Measurements from ENCODE around the gene SMIM9. TPM values are rescaled to one million over a fixed set of nuclear protein-coding genes. Genes with fewer than 3 reads are reported as not detected.
"Not testable (repeated sequence)": the region's sequence is repeated elsewhere in the genome, so short reads cannot be mapped to it uniquely, and the experiment has no call there.

SMIM9 gene
- total RNA-seq, 1 donor from 2014 or later = not detected

GRCh38 chrX:154819771-154820341 is 14.6 kb downstream of the SMIM9 start:
- Mint-ChIP-seq H3K36me3 (ENCODE audit: low read depth) (peaks cover 2% of the 10 kb centered on the region), H3K4me1 (peaks cover 10% of the 10 kb centered on the region), H3K9me3 (peaks cover 10% of the 10 kb centered on the region), H3K27me3 (ENCODE audit: low read depth) (peaks cover 17% of the 10 kb centered on the region), H3K4me3 (no peak overlapping the region), H3K27ac (ENCODE audit: unreplicated experiment) (no peak overlapping the region)
- no peak for TF ChIP-seq CTCF (conservative IDR thresholded peaks at IDR 0.05)
- DNase-seq (ENCODE audit: low read depth, low spot score) = no peak

DNA sequence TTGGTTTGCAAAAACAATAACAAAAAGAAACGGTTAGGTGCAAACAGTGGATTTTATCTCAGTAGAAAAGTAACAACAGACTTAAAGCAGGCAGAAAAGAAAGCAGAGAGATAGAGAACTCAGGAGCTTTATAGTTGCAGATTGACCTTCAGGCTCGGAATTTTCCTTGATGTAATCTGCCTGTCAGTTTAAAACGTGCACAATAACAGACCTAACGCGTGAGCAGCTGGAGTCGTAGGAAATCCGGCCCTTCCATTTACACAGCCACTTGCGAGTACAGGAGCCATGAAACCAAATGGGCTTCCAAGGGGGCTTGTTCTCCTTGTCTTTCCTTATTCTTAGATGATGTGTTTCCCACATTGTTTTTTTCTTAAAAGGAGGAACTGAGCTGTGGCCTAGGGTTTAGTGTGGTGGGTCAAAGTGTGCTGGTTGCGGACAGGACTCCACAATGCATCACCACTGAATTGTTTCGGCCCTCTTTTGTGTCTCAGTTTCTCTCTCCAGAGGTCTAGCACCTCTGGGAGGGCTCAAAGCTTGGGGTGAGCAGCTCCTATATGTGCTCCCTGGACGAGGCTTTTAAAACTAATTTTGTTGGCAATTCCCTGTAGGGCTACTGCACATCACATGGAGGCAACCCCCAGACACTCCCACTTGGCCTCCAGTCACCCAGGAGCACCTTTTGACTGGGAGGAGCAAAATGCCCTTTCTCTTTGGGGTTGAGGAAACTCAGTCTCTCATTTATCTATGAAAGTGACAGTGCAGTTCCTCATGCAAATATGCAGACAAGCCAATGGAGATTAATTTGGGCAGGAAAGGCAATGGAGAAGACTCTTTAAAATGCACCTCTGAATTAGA is 15.3 kb downstream of the SMIM9 start:
- Mint-ChIP-seq H3K4me1 (peaks cover 10% of the 10 kb centered on the region), H3K36me3 (ENCODE audit: low read depth) (peaks cover 2% of the 10 kb centered on the region), H3K27me3 (ENCODE audit: low read depth) (peaks cover 22% of the 10 kb centered on the region), H3K27ac (ENCODE audit: unreplicated experiment) (no peak overlapping the region), H3K4me3 (no peak overlapping the region), H3K9me3 (peaks cover 6% of the 10 kb centered on the region)
- no peak for DNase-seq (ENCODE audit: low read depth, low spot score)
- TF ChIP-seq CTCF (conservative IDR thresholded peaks at IDR 0.05) = no peak

DNA sequence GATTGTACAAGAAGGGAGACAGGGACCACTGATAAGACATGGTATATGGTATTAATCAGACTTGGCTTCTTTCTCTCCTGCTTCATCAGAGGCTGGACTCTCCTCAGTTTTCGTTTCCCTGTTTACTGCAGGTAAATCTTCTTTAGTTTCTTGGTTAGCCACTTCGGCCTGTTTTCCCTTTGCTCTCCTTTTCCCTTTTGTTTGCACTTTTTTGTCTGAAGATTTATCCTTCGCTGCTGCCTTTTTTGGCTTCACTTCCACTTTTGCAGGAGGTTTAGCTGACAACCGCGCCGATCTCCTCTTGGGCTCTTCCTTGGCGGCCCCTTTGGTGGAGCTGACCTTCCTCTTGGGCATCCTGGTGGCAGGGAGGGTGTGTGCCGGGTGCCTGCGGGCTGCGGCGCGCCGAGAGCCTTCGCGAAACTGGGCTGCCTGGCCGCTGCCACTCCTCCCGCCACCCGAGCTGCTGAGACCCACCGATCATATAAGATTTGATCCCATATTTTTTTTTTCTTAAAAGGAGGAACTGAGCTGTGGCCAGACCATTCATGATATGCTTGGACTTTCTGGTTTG is 17.3 kb downstream of the SMIM9 start:
- not testable (repeated sequence) for DNase-seq (ENCODE audit: low read depth, low spot score); H3K9me3 Mint-ChIP-seq; H3K27ac Mint-ChIP-seq (ENCODE audit: unreplicated experiment); H3K36me3 Mint-ChIP-seq (ENCODE audit: low read depth); H3K4me3 Mint-ChIP-seq; H3K4me1 Mint-ChIP-seq
- H3K27me3 Mint-ChIP-seq (ENCODE audit: low read depth) = peaks cover 39% of the 10 kb centered on the region

DNA sequence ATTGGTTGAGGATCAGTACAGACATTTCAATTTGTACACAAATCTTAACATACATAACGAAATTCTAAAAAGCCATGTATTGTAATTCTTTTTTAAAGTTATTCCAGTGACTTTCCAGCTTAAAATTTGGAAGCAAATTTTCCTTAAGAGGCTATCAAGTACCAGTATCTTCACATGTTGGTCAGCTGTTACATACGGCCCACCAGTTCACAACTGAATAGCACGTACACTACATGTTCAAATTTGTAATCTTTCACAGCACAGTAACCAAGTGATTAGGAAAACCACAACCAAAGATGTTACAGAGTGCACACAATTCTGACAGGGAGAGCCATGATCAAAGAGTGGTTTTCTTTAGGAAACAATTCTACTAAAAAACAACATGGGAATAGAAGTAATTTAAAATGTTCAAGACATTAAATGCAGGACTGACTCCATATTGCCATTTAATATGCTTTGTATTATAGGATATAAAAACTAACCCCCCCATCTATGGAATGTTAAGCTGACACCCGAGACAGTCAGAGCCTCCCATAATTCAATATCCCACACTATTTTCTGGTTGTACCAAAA is 18.1 kb downstream of the SMIM9 start:
- H3K27me3 Mint-ChIP-seq (ENCODE audit: low read depth) = peaks cover 42% of the 10 kb centered on the region
- H3K9me3 Mint-ChIP-seq; H3K4me3 Mint-ChIP-seq; H3K27ac Mint-ChIP-seq (ENCODE audit: unreplicated experiment); H3K4me1 Mint-ChIP-seq; DNase-seq (ENCODE audit: low read depth, low spot score); H3K36me3 Mint-ChIP-seq (ENCODE audit: low read depth): not testable (repeated sequence)

GRCh38 chrX:154815274-154815818 is 19.1 kb downstream of the SMIM9 start:
- peaks cover 41% of the 10 kb centered on the region for H3K27me3 Mint-ChIP-seq (ENCODE audit: low read depth)
- TF ChIP-seq CTCF (conservative IDR thresholded peaks at IDR 0.05) = no peak
- H3K27ac Mint-ChIP-seq (ENCODE audit: unreplicated experiment) = no peak overlapping the region
- H3K9me3 Mint-ChIP-seq = no peaks in the 10 kb centered on the region
- H3K4me1 Mint-ChIP-seq = peaks cover 10% of the 10 kb centered on the region
- peaks cover 2% of the 10 kb centered on the region for H3K36me3 Mint-ChIP-seq (ENCODE audit: low read depth)
- DNase-seq (ENCODE audit: low read depth, low spot score) = no peak
- H3K4me3 Mint-ChIP-seq = no peak overlapping the region

GRCh38 chrX:154813801-154814200 is 20.7 kb downstream of the SMIM9 start:
- DNase-seq (ENCODE audit: low read depth, low spot score) = no peak

More at GRCh38 chrX:154813801-154814200, 20.7 kb downstream of the SMIM9 start:
- H3K27me3 Mint-ChIP-seq (ENCODE audit: low read depth) = peaks cover 40% of the 10 kb centered on the region
- TF ChIP-seq CTCF (conservative IDR thresholded peaks at IDR 0.05) = no peak
- H3K9me3 Mint-ChIP-seq = peaks cover under 1% of the 10 kb centered on the region
- H3K36me3 Mint-ChIP-seq (ENCODE audit: low read depth) = peaks cover 2% of the 10 kb centered on the region
- H3K27ac Mint-ChIP-seq (ENCODE audit: unreplicated experiment) = no peak overlapping the region
- H3K4me1 Mint-ChIP-seq = no peaks in the 10 kb centered on the region
- no peak overlapping the region for H3K4me3 Mint-ChIP-seq
